ENCODE results near the gene TUBA4A. TPM values are rescaled to one million over a fixed set of nuclear protein-coding genes. Genes with fewer than 3 reads are reported as not detected.
A peak's percentile ranks its signal among the peaks of the same experiment; 100 is the strongest.

The TUBA4A gene
- total RNA-seq, 6 experiments from 2014 or later = 14.9 to 114 (median 35.6) TPM

GRCh38 chr2:219294356-219295351 lies 40.9 kb upstream of the TUBA4A start:
- H3K36me3 ChIP-seq = no peaks in the 10 kb centered on the region
- intact Hi-C loops (cut with DNase I) = loop anchor here in 1 of 2 donors (5.0 to 10.0 kb wide), 3 partner anchors 70 to 270 kb away; partner anchors contain the start of genes ANKZF1, ATG9A and NHEJ1
- ATAC-seq (peak; percentile 96 to 98 (median 96)), DNase-seq (peak; percentile 92 to 93 (median 92))
- peak overlapping the region in 2 of 3 donors; percentile 40 to 63 for H3K27ac ChIP-seq
- WGBS (ENCODE audit: insufficient coverage, low coverage, low lambda C conversion rate, missing lambda C conversion rate) = 11% methylated on average over 16 of the region's 67 CpGs
- H3K9me3 ChIP-seq = no peaks in the 10 kb centered on the region
- H3K27me3 ChIP-seq = no peaks in the 10 kb centered on the region
- peak overlapping the region; percentile 56 to 59 (median 57) for H3K4me3 ChIP-seq
- peaks cover 0 to 2% (median 0%) of the 10 kb centered on the region in 4 donors for H3K4me1 ChIP-seq
- TF ChIP-seq POLR2A (IDR thresholded peaks at IDR 0.05) (peak; percentile 49), CTCF (IDR thresholded peaks at IDR 0.05) (peak; percentile 99 to 100 (median 99))

DNA sequence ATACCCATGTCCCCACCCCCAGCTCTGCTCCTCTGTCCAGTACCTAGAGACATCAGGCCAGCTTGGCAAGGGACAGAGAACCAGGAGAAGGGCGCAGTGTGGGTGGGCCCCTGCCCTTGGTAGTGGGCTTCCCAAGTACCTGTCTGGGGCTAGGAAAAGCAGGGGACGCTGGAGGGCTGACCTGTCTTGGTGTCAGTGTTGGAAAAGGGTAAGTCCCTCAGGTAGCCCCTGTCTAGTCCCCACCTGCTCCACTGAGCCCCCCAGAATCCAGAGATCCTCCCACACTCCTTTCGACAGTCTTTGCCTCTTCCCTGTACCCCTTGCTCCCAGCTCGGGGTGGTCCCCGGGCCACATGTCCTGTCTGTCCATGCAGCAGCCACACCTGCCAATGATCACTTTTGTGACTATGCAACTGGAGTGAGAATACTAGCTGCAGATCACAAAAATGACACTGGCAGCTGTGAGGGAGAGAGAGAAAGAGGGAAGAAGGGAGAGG lies 40.1 kb upstream of the TUBA4A start:
- intact Hi-C loops (cut with DNase I) = loop anchor here in 1 of 2 donors (10.0 kb wide), 2 partner anchors 69 to 269 kb away; partner anchors contain the start of genes ANKZF1 and ATG9A
- Histone ChIP-seq H3K9me3 (no peaks in the 10 kb centered on the region), H3K4me1 (peaks cover 0 to 2% (median 0%) of the 10 kb centered on the region in 4 donors), H3K27me3 (no peaks in the 10 kb centered on the region), H3K4me3 (no peak overlapping the region), H3K36me3 (no peaks in the 10 kb centered on the region), H3K27ac (no peak overlapping the region)
- TF ChIP-seq POLR2A (IDR thresholded peaks at IDR 0.05) = no peak
- ATAC-seq (no peak), DNase-seq (no peak)
- WGBS (ENCODE audit: insufficient coverage, low coverage, low lambda C conversion rate, missing lambda C conversion rate) = 70% methylated on average over 5 of the region's 5 CpGs

DNA sequence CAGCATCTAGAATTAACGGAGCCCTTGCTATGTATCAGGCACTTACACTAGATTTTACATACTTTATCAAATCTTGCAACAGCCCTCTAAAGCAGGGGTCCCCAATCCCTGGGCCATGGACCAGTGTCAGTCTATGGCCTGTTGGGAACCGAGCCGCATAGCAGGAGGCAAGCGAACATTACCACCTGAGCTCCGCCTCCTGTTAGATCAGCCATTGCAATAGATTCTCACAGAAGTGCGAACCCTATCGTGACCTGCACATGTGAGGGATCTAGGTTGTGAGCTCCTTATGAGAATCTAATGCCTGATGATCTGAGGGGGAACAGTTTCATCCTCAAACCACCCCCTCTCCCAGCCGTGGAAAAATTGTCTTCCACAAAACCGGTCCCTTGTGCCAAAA lies 38.9 kb upstream of the TUBA4A start:
- no peak overlapping the region for H3K27ac ChIP-seq
- no peaks in the 10 kb centered on the region for H3K9me3 ChIP-seq
- intact Hi-C loops (cut with DNase I) = loop anchor here in 1 of 2 donors (10.0 kb wide), 2 partner anchors 68 to 268 kb away; partner anchors contain the start of genes ANKZF1 and ATG9A
- TF ChIP-seq POLR2A (IDR thresholded peaks at IDR 0.05) (no peak), CTCF (IDR thresholded peaks at IDR 0.05) (no peak)
- 73% methylated on average over 6 of the region's 9 CpGs for WGBS (ENCODE audit: insufficient coverage, low coverage, low lambda C conversion rate, missing lambda C conversion rate)
- H3K4me1 ChIP-seq = peaks cover 0 to 2% (median 0%) of the 10 kb centered on the region in 4 donors
- no peak overlapping the region for H3K4me3 ChIP-seq
- no peak for ATAC-seq
- no peaks in the 10 kb centered on the region for H3K36me3 ChIP-seq
- DNase-seq = no peak
- no peaks in the 10 kb centered on the region for H3K27me3 ChIP-seq

DNA sequence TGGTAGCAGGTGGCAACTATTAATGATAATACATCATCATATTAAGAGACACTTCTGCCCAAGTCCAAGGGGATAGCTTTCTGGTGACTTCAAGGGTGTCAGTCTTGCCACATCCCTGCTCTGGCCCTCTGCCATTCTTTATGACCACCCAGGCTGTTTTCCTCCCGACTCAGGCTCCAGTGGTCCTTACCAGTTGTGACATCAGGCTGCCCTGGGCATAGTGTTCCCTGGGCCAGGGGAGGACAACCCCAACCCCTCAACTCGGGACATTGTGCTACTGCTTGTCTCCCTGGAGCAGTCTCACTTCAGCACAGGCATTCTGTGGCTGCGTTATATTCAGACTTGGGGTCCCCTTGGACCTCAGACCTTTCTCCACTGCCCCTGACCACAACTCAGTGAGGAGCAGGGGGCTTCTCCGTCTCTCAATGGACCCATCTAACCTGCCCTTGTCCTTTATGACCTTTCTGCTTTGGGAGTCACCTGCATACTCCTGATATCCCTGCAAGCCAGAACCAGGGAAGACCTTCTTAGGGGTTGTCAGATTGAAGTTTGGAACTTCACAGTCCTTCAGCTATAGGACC lies 38.3 kb upstream of the TUBA4A start:
- Histone ChIP-seq H3K9me3 (no peaks in the 10 kb centered on the region), H3K4me1 (peaks cover 0 to 2% (median 0%) of the 10 kb centered on the region in 4 donors), H3K27me3 (no peaks in the 10 kb centered on the region), H3K36me3 (no peaks in the 10 kb centered on the region), H3K4me3 (no peak overlapping the region), H3K27ac (no peak overlapping the region)
- no peak for DNase-seq
- TF ChIP-seq CTCF (IDR thresholded peaks at IDR 0.05) (no peak), POLR2A (IDR thresholded peaks at IDR 0.05) (no peak)
- no peak for ATAC-seq
- WGBS (ENCODE audit: insufficient coverage, low coverage, low lambda C conversion rate, missing lambda C conversion rate) = 53% methylated on average over 2 of the region's 4 CpGs
- intact Hi-C loops (cut with DNase I) = loop anchor here in 1 of 2 donors (10.0 kb wide), 2 partner anchors 67 to 267 kb away; partner anchors contain the start of genes ANKZF1 and ATG9A
